Measurements from ENCODE around the gene CRAMP1. TPM values are rescaled to one million over a fixed set of nuclear protein-coding genes. Genes with fewer than 3 reads are reported as not detected.
"Not testable (repeated sequence)": the region's sequence is repeated elsewhere in the genome, so short reads cannot be mapped to it uniquely, and the experiment has no call there.

CRAMP1 gene
- total RNA-seq, 2 experiments from 2014 or later = 14.5 to 14.6 TPM

DNA sequence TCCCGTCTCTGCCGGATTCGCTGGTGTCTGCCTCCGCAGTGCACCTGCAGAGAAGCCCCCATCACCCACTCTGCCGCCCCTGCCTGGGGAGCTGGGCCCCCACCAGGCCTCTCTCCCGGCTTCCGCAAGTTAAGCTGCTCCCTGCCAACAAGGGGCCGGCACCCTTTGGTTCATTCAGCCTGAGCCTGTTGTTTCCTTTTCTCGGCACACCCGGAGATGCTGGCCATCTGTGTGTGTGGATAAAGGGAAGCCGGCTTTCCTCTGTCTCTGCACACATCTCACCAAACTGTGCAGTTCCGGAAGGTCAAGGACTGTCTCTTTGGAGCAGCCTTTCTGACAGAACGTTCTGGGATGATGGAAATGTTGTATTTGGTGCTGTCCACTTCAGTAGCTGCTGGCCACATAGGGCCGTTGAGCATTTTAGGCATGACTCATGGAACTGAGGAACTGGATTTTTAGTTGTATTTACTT, 100.7 kb downstream of the CRAMP1 start:
- Mint-ChIP-seq H3K36me3 (no peaks in the 10 kb centered on the region), H3K4me1 (ENCODE audit: low read depth) (peaks cover 23% of the 10 kb centered on the region), H3K27ac (no peak overlapping the region), H3K4me3 (no peak overlapping the region), H3K9me3 (no peaks in the 10 kb centered on the region), H3K27me3 (no peaks in the 10 kb centered on the region)
- CTCF ChIA-PET = no interaction called here
- no peak for DNase-seq
- POLR2A ChIA-PET = no interaction called here
- intact Hi-C loops (cut with micrococcal nuclease) = no loop called here

DNA sequence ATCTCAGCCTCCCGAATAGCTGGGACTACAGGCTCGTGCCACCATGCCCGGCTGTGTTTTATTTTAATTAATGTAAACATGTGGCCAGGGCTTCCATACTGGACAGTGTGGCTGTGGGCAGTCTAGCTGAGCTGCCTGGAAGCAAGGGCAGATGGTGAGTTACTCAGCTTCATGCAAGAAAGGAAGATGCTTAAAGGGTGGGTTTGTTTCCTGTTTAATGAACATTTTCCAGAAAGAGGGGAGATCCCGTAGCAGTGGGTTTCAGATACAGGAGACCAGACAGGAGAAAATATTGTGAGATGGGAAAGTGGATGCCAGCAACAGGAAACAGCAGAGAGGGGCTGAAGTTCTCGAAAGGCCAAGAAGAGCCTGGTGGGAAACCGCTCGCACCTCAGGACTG, 101.2 kb downstream of the CRAMP1 start:
- Mint-ChIP-seq H3K27me3 (no peaks in the 10 kb centered on the region), H3K9me3 (no peaks in the 10 kb centered on the region), H3K4me3 (no peak overlapping the region), H3K4me1 (ENCODE audit: low read depth) (peaks cover 18% of the 10 kb centered on the region), H3K27ac (no peak overlapping the region), H3K36me3 (no peaks in the 10 kb centered on the region)
- DNase-seq = no peak
- intact Hi-C loops (cut with micrococcal nuclease) = no loop called here
- POLR2A ChIA-PET = no interaction called here
- CTCF ChIA-PET = no interaction called here

DNA sequence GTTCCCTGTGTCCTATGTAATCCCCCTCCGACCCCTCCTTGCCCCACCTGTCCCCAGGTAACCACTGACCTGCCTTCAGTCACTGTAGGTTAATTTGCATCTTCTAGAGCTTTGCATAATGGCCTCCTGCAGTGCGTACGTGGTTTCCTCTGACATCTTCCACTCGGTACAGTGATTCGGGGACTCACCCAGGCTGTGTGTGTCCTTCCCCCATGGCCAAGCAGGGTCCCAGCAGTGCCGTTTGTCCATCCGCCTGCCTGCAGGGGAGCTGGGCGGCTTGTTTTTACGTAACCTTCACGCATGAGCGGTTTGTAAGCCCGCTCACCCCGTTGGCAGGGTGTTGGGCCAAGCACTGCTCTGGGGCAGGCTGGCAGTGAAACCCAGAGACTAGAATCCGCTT, 101.8 kb downstream of the CRAMP1 start:
- Mint-ChIP-seq H3K27ac (no peak overlapping the region), H3K9me3 (no peaks in the 10 kb centered on the region), H3K4me1 (ENCODE audit: low read depth) (peaks cover 14% of the 10 kb centered on the region), H3K27me3 (no peaks in the 10 kb centered on the region), H3K36me3 (no peaks in the 10 kb centered on the region), H3K4me3 (no peak overlapping the region)
- DNase-seq = no peak
- POLR2A ChIA-PET = no interaction called here
- CTCF ChIA-PET = no interaction called here
- intact Hi-C loops (cut with micrococcal nuclease) = no loop called here

DNA sequence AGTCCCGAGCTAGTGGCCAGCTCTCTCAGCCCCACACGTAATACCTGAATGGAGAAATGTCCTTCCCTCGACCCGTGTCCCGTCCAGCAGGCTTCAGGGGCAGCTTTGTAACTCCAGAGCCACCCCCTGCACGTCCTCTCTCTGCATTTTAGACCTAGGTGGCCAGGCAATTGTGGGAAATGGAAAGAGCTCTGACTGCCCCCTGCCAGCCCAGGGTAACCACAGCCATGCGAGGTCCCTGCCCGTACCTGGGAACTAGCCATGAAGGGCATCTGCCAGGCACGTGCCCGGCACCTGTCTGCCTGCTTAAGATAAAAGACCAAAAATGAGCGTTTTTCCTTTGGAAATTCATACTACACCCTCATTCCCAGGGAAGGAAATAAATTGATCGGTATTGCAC, 103.1 kb downstream of the CRAMP1 start:
- ChIA-PET CTCF (interaction anchor here (1.1 kb wide), 1 partner anchor 9 kb away, joined by 8 read pairs; the partner anchor contains the start of gene MAPK8IP3), POLR2A (no interaction called here)
- DNase-seq = no peak
- Mint-ChIP-seq H3K4me1 (ENCODE audit: low read depth) (peaks cover 5% of the 10 kb centered on the region), H3K36me3 (peaks cover under 1% of the 10 kb centered on the region), H3K27me3 (no peaks in the 10 kb centered on the region), H3K9me3 (no peaks in the 10 kb centered on the region), H3K27ac (no peak overlapping the region), H3K4me3 (no peak overlapping the region)
- intact Hi-C loops (cut with micrococcal nuclease) = no loop called here

DNA sequence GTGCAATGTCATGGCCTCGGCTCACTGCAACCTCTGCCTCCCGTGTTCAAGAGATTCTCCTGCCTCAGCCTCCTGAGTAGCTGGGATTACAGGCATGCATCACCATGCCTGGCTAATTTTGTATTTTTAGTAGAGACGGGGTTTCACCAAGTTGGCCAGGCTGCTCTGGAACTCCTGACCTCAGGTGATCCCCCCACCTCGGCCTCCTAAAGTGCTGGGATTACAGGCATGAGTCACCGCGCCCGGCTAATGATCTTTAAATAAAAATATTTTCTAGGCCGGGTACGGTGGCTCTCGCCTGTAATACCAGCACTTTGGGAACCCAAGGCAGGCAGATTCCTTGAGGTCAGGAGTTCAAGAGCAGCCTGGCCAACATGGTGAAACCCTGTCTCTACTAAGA, 106.1 kb downstream of the CRAMP1 start:
- H3K36me3 Mint-ChIP-seq; H3K9me3 Mint-ChIP-seq; H3K27ac Mint-ChIP-seq; H3K4me3 Mint-ChIP-seq; POLR2A ChIA-PET; intact Hi-C loops (cut with micrococcal nuclease); DNase-seq; H3K27me3 Mint-ChIP-seq: not testable (repeated sequence)
- peaks cover 22% of the 10 kb centered on the region for H3K4me1 Mint-ChIP-seq (ENCODE audit: low read depth)
- CTCF ChIA-PET = interaction anchor here (2.3 kb wide), 1 partner anchor 12 kb away, joined by 6 read pairs; the partner anchor contains the start of gene MAPK8IP3

DNA sequence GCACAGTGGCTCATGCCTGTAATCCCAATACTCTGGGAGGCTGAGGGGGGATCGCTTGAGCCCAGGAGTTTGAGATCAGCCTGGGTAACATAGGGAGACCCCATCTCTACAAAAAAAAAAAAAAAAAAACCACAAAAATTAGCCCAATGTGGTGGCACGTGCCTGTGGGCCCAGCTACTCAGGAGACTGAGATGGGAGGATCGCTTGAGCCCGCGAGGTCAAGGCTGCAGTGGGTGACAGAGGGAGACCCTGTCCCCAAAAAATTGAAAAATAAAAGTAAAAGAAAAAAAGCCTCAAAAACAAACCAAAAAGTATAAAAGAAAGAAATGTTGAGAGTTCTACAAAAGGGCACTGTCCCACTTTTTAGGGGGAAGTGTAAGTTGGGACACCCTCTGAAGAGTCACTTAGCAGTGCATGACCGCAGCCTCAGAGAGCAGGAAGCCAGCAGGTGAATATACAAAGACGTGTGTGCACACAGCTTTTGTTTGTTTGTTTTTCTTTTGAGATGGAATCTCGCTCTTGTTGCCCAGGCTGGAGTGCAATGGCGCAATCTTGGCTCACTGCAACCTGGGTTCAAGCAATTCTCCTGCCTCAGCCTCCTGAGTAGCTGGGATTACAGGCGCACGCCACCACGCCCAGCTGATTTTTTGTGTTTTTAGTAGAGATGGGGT, 107.5 kb downstream of the CRAMP1 start:
- H3K4me3 Mint-ChIP-seq; intact Hi-C loops (cut with micrococcal nuclease); H3K27ac Mint-ChIP-seq; POLR2A ChIA-PET; H3K36me3 Mint-ChIP-seq; DNase-seq; H3K27me3 Mint-ChIP-seq; H3K9me3 Mint-ChIP-seq: not testable (repeated sequence)
- CTCF ChIA-PET = interaction anchor here (0.6 to 2.3 kb wide), 2 partner anchors 14 to 710 kb away, joined by 3 to 6 read pairs; partner anchors contain the start of genes CCNF and MAPK8IP3
- peaks cover 24% of the 10 kb centered on the region for H3K4me1 Mint-ChIP-seq (ENCODE audit: low read depth)

DNA sequence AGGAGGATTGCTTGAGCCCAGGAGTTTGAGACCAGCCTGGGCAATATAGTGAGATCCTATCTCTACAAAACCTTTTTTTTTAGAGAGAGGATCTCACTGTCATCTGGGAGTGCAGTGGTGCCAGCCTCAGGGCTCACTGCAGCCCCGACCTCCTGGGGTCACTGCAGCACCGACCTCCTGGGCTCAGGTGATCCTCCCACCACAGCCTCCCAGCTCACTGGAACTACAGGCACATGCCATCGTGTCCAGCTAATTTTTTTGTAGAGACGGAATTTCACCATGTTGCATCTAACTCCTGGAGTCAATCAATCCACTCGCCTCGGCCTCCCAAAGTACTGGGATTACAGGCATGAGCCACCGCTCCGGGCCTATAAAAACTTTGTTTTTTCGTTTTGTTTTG, 109.2 kb downstream of the CRAMP1 start:
- no peak for DNase-seq
- Mint-ChIP-seq H3K4me1 (ENCODE audit: low read depth) (peaks cover 24% of the 10 kb centered on the region), H3K4me3 (no peak overlapping the region), H3K27me3 (no peaks in the 10 kb centered on the region), H3K9me3 (no peaks in the 10 kb centered on the region), H3K27ac (no peak overlapping the region), H3K36me3 (peaks cover 2% of the 10 kb centered on the region)
- ChIA-PET CTCF (interaction anchor here (0.6 kb wide), 1 partner anchor 93 kb away, joined by 3 read pairs; no protein-coding TSS in a partner anchor), POLR2A (no interaction called here)
- intact Hi-C loops (cut with micrococcal nuclease) = no loop called here

DNA sequence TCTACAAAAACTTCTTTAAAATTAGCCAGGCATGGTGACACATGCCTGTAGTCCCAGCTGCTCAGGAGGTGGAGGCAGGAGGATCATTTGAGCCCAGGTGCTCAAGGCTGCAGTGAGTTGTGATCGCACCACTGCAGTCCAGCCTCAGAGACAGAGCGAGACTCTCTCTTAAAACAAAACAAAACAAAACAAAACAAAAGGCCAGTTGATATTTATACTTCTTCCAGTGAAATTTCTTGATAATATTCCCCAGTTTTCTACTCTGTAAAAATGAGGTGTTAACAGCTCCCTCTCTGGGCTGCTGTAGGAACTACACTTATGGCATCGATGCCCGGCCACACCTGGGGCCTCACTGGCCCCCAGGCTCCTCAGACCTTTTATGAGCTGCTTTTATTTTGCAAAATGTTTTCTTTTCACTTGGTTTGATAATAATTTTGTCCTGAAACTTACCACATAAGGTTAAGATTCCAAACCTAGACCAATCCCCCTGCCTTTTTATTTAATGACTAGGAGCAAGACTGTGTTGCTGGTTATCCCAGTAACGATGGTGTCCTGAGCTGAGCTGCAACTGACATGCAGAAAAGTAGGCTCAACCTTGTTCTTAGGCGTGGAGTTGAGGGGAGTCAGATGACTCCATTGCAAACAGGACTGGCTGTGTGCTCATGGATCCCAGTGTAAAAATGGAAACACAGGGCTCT, 111.4 kb downstream of the CRAMP1 start:
- no peaks in the 10 kb centered on the region for H3K9me3 Mint-ChIP-seq
- intact Hi-C loops (cut with micrococcal nuclease) = loop anchor here (1.0 kb wide), 1 partner anchor 45 kb away; the partner anchor contains the start of gene JPT2
- H3K4me1 Mint-ChIP-seq (ENCODE audit: low read depth) = peaks cover 24% of the 10 kb centered on the region
- H3K27ac Mint-ChIP-seq = peak overlapping the region; percentile 49
- peak; percentile 53 for DNase-seq
- no peaks in the 10 kb centered on the region for H3K27me3 Mint-ChIP-seq
- POLR2A ChIA-PET = no interaction called here
- H3K4me3 Mint-ChIP-seq = no peak overlapping the region
- CTCF ChIA-PET = interaction anchor here (0.7 to 2.6 kb wide), 18 partner anchors 9 to 360 kb away, joined by 3 to 11 read pairs (median 3); partner anchors contain the start of genes JPT2, NUBP2 and SPSB3
- H3K36me3 Mint-ChIP-seq = peaks cover 5% of the 10 kb centered on the region

DNA sequence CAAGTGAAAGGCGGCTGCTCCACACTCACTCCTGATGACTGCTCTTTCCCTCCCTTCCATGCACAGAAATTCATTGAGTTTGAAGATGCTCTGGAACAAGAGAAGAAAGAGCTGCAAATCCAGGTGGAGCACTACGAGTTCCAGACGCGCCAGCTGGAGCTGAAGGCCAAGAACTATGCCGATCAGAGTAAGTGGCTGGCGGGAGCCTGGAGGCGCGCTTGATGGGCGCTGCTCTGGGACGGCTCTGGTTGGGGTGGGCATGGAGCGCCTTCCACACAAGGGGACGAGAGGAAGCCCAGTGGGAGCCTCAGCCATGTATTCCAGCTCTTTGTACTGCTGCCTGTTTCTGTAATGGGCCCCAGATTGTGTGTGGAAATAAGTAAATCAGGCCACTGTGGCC, 112.3 kb downstream of the CRAMP1 start:
- intact Hi-C loops (cut with micrococcal nuclease) = no loop called here
- no peaks in the 10 kb centered on the region for H3K9me3 Mint-ChIP-seq
- ChIA-PET POLR2A (no interaction called here), CTCF (interaction anchor here (0.6 to 2.6 kb wide), 7 partner anchors 8 to 1013 kb away, joined by 3 to 11 read pairs (median 4); no protein-coding TSS in a partner anchor)
- peaks cover 24% of the 10 kb centered on the region for H3K4me1 Mint-ChIP-seq (ENCODE audit: low read depth)
- DNase-seq = no peak
- peaks cover 9% of the 10 kb centered on the region for H3K36me3 Mint-ChIP-seq
- no peak overlapping the region for H3K4me3 Mint-ChIP-seq
- H3K27me3 Mint-ChIP-seq = no peaks in the 10 kb centered on the region
- no peak overlapping the region for H3K27ac Mint-ChIP-seq

DNA sequence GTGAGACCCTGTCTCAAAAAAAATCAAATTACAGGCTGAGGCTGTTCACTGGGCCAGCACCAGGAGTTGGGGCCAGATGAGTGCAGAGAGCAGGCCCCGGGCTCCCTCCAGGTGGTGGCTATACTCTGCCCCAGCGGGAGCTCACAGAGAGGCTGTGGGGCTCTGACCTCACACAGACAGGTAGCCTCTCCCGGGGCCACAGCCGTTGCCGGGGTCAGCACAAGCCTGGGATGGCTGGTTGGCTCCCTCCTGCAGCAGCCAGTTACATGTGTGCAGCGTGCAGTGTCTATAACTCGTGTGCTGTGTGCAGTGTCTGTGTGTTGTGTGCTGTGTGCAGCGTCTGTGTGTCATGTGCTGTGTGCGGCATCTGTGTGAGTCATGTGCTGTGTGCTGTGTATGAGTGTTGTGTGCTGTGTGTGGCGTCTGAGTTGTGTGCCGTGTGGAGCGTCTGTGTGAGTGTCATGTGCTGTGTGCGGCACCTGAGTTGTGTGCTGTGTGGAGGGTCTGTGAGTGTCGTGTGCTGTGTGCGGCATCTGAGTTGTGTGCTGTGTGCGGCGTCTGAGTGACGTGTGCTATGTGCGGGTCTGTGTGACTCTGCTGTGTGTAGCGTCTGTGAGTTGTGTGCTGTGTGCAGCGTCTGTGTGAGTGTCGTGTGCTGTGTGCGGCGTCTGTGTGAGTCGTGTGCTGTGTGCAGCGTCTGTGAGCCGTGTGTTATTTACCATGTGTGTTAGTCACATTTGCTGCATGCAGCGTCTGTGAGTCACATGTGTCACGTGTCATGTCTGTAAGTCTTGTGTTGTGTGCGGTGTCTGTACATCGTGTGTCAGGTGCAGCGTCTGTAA, 114.7 kb downstream of the CRAMP1 start:
- H3K27me3 Mint-ChIP-seq = no peaks in the 10 kb centered on the region
- intact Hi-C loops (cut with micrococcal nuclease) = no loop called here
- H3K9me3 Mint-ChIP-seq = no peaks in the 10 kb centered on the region
- H3K27ac Mint-ChIP-seq = no peak overlapping the region
- H3K4me1 Mint-ChIP-seq (ENCODE audit: low read depth) = peaks cover 18% of the 10 kb centered on the region
- H3K4me3 Mint-ChIP-seq = no peak overlapping the region
- no peak for DNase-seq
- CTCF ChIA-PET = interaction anchor here (1.0 kb wide), 1 partner anchor 21 kb away, joined by 7 read pairs; the partner anchor contains the start of gene MAPK8IP3
- peaks cover 7% of the 10 kb centered on the region for H3K36me3 Mint-ChIP-seq
- POLR2A ChIA-PET = no interaction called here

All from activated CD4-positive, alpha-beta memory T cell treated with anti-CD3 and anti-CD28 coated beads for 36 hours (primary cell).